ENCODE measurements around the gene SERPINB4. TPM values are rescaled to one million over a fixed set of nuclear protein-coding genes. Genes with fewer than 3 reads are reported as not detected.

The SERPINB4 gene
- polyA plus RNA-seq, 1 of the 3 experiments (the other 2 are of a cell fraction): not detected

DNA sequence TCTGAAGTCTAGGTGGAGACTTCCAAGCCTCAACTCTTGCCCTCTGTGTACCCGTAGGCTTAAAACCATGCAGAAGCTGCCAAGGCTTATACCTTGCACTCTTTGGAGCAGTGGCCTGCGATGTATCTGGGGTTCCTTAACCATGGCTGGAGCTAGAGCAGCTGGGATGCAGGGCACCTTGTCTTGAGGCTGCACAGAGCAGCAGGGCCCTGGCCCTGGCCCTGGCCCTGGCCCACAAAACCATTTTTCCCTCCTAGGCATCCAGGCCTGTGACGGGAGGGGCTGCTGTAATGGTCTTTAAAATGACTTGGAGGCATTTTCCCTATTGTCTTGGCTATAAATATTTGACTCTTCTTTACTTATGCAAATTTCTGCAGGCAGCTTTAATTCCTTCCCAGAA is 19.2 kb downstream of the SERPINB4 start (continued):
- no peak for TF ChIP-seq GATA2 (CRISPR knock-in tag; IDR thresholded peaks at IDR 0.05)

DNA sequence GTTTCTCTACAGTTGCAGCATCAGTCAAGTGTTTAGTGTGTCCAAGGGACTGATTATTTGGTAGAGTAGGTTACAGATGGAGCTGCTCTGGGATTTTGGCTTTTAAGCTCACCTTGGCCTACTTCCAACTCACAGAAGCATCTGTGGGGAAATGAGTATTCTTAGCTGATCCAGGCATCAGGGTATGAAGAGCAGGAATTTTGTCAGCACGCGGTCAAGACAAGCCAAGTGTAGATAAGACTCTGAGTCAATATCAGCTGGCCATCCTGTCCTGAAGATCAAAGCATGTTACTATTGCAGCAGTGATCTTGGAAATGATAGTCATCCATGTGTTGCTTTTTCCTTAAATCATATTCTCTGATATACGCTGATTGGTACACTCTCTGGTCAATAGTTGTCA is 24.4 kb downstream of the SERPINB4 start:
- H3K4me1 ChIP-seq (ENCODE audit: control insufficient read depth in 1 of 2, insufficient read depth in 2 of 2, low read depth in 1 of 2, low read length in 1 of 2): no peaks in the 10 kb centered on the region
- H3K36me3 ChIP-seq (replicated peaks in 1 of 2; ENCODE audit: control insufficient read depth in 1 of 2, insufficient read depth in 2 of 2, low read length in 1 of 2): no peaks in the 10 kb centered on the region
- H3K79me2 ChIP-seq (ENCODE audit: insufficient read depth): no peaks in the 10 kb centered on the region
- H2AFZ ChIP-seq (ENCODE audit: low read depth): no peak overlapping the region
- no peaks in the 10 kb centered on the region for H3K9me3 ChIP-seq
- H3K27ac ChIP-seq (ENCODE audit: low read depth in 2 of 2, low read length in 1 of 2): no peak overlapping the region
- CTCF ChIA-PET: interaction anchor here (0.6 kb wide), 1 partner anchor 11 kb away, joined by 3 read pairs; no protein-coding TSS in a partner anchor
- TF ChIP-seq FOXJ3 (CRISPR knock-in tag; IDR thresholded peaks at IDR 0.05) (no peak), RCOR1 (IDR thresholded peaks at IDR 0.05; ENCODE audit: low read length) (no peak), JUND (IDR thresholded peaks at IDR 0.05) (no peak)
- TF ChIP-seq, protein P1, sequence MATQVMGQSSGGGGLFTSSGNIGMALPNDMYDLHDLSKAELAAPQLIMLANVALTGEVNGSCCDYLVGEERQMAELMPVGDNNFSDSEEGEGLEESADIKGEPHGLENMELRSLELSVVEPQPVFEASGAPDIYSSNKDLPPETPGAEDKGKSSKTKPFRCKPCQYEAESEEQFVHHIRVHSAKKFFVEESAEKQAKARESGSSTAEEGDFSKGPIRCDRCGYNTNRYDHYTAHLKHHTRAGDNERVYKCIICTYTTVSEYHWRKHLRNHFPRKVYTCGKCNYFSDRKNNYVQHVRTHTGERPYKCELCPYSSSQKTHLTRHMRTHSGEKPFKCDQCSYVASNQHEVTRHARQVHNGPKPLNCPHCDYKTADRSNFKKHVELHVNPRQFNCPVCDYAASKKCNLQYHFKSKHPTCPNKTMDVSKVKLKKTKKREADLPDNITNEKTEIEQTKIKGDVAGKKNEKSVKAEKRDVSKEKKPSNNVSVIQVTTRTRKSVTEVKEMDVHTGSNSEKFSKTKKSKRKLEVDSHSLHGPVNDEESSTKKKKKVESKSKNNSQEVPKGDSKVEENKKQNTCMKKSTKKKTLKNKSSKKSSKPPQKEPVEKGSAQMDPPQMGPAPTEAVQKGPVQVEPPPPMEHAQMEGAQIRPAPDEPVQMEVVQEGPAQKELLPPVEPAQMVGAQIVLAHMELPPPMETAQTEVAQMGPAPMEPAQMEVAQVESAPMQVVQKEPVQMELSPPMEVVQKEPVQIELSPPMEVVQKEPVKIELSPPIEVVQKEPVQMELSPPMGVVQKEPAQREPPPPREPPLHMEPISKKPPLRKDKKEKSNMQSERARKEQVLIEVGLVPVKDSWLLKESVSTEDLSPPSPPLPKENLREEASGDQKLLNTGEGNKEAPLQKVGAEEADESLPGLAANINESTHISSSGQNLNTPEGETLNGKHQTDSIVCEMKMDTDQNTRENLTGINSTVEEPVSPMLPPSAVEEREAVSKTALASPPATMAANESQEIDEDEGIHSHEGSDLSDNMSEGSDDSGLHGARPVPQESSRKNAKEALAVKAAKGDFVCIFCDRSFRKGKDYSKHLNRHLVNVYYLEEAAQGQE (IDR thresholded peaks at IDR 0.05; ENCODE audit: low read depth, low read length): no peak
- TF ChIP-seq, protein P2, sequence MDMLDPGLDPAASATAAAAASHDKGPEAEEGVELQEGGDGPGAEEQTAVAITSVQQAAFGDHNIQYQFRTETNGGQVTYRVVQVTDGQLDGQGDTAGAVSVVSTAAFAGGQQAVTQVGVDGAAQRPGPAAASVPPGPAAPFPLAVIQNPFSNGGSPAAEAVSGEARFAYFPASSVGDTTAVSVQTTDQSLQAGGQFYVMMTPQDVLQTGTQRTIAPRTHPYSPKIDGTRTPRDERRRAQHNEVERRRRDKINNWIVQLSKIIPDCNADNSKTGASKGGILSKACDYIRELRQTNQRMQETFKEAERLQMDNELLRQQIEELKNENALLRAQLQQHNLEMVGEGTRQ (IDR thresholded peaks at IDR 0.05; ENCODE audit: borderline replicate concordance, low read depth, low read length): no peak
- TF ChIP-seq, protein P3, sequence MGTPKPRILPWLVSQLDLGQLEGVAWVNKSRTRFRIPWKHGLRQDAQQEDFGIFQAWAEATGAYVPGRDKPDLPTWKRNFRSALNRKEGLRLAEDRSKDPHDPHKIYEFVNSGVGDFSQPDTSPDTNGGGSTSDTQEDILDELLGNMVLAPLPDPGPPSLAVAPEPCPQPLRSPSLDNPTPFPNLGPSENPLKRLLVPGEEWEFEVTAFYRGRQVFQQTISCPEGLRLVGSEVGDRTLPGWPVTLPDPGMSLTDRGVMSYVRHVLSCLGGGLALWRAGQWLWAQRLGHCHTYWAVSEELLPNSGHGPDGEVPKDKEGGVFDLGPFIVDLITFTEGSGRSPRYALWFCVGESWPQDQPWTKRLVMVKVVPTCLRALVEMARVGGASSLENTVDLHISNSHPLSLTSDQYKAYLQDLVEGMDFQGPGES (IDR thresholded peaks at IDR 0.05; ENCODE audit: low read depth, low read length): no peak
- TF ChIP-seq, protein P4, sequence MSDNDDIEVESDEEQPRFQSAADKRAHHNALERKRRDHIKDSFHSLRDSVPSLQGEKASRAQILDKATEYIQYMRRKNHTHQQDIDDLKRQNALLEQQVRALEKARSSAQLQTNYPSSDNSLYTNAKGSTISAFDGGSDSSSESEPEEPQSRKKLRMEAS (IDR thresholded peaks at IDR 0.05; ENCODE audit: low read depth): no peak
- TF ChIP-seq, protein P5, sequence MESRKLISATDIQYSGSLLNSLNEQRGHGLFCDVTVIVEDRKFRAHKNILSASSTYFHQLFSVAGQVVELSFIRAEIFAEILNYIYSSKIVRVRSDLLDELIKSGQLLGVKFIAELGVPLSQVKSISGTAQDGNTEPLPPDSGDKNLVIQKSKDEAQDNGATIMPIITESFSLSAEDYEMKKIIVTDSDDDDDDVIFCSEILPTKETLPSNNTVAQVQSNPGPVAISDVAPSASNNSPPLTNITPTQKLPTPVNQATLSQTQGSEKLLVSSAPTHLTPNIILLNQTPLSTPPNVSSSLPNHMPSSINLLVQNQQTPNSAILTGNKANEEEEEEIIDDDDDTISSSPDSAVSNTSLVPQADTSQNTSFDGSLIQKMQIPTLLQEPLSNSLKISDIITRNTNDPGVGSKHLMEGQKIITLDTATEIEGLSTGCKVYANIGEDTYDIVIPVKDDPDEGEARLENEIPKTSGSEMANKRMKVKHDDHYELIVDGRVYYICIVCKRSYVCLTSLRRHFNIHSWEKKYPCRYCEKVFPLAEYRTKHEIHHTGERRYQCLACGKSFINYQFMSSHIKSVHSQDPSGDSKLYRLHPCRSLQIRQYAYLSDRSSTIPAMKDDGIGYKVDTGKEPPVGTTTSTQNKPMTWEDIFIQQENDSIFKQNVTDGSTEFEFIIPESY (IDR thresholded peaks at IDR 0.05; ENCODE audit: borderline replicate concordance, low read depth): no peak
- no peaks in the 10 kb centered on the region for H3F3A ChIP-seq (replicated peaks; ENCODE audit: insufficient read depth)
- POLR2A ChIA-PET: no interaction called here
- H4K20me1 ChIP-seq (ENCODE audit: insufficient read depth): no peaks in the 10 kb centered on the region
- H3K9me2 ChIP-seq: no peaks in the 10 kb centered on the region
- no peak overlapping the region for H3K9ac ChIP-seq
- 29% methylated on average over 3 of the region's 3 CpGs for WGBS (ENCODE audit: low lambda C conversion rate)
- no peak overlapping the region for H3K4me2 ChIP-seq
- no peak for DNase-seq
- H3K4me3 ChIP-seq (ENCODE audit: low read depth in 2 of 2, low read length in 1 of 2): no peak overlapping the region
- no peaks in the 10 kb centered on the region for H3K27me3 ChIP-seq (ENCODE audit: insufficient read depth)
